Mesothelial cell of epicardium (in vitro differentiated cells): ENCODE measurements around the gene CLEC16A. TPM values are rescaled to one million over a fixed set of nuclear protein-coding genes. Genes with fewer than 3 reads are reported as not detected.

Experiments used
- DNase-seq, 2 experiments: peaks; one replicate each; pipeline ENCODE4 v3.0.0; 2021; ENCODE audit warnings: low spot score in 2 of 2; ENCODE audit not compliant: unreplicated experiment in 2 of 2
- H3K27ac Mint-ChIP-seq: 2 replicates; pipeline ENCODE4 v1.8.0; 2021; ENCODE audit warnings: mixed read lengths
- H3K27me3 Mint-ChIP-seq: 2 replicates; pipeline ENCODE4 v1.8.0; 2021; ENCODE audit warnings: low read depth, mixed read lengths
- H3K36me3 Mint-ChIP-seq: 2 replicates; pipeline ENCODE4 v1.8.0; 2021; ENCODE audit warnings: mixed read lengths
- H3K4me1 Mint-ChIP-seq: 2 replicates; pipeline ENCODE4 v1.8.0; 2021; ENCODE audit warnings: mixed read lengths
- H3K4me3 Mint-ChIP-seq: 2 replicates; pipeline ENCODE4 v1.8.0; 2021; ENCODE audit warnings: mild to moderate bottlenecking, moderate library complexity, mixed read lengths
- H3K9me3 Mint-ChIP-seq: 2 replicates; pipeline ENCODE4 v1.8.0; 2021; ENCODE audit warnings: mixed read lengths
- total RNA-seq: library from RNA; stranded (reverse); gene quantifications from 3 replicates; pipeline ENCODE4 v1.2.1, GENCODE V29; 2021
- TF ChIP-seq, protein P1 (sequence below): fragments of 200-600 bp; sonication (generic); IDR thresholded peaks from one replicate; pipeline ENCODE4 v1.5.0; 2021; ENCODE audit warnings: antibody characterized with exemption; ENCODE audit not compliant: unreplicated experiment

The CLEC16A gene
- total RNA-seq, 1 donor from 2014 or later = 43.3 TPM

GRCh38 chr16:11191665-11192064 lies 247.3 kb downstream of the CLEC16A start:
- Mint-ChIP-seq H3K9me3 (no peaks in the 10 kb centered on the region), H3K27ac (no peak overlapping the region), H3K36me3 (no peaks in the 10 kb centered on the region), H3K27me3 (peaks cover 1% of the 10 kb centered on the region), H3K4me1 (no peaks in the 10 kb centered on the region), H3K4me3 (no peak overlapping the region)
- no peak for DNase-seq
- TF ChIP-seq, protein P1, sequence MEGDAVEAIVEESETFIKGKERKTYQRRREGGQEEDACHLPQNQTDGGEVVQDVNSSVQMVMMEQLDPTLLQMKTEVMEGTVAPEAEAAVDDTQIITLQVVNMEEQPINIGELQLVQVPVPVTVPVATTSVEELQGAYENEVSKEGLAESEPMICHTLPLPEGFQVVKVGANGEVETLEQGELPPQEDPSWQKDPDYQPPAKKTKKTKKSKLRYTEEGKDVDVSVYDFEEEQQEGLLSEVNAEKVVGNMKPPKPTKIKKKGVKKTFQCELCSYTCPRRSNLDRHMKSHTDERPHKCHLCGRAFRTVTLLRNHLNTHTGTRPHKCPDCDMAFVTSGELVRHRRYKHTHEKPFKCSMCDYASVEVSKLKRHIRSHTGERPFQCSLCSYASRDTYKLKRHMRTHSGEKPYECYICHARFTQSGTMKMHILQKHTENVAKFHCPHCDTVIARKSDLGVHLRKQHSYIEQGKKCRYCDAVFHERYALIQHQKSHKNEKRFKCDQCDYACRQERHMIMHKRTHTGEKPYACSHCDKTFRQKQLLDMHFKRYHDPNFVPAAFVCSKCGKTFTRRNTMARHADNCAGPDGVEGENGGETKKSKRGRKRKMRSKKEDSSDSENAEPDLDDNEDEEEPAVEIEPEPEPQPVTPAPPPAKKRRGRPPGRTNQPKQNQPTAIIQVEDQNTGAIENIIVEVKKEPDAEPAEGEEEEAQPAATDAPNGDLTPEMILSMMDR = no peak

DNA sequence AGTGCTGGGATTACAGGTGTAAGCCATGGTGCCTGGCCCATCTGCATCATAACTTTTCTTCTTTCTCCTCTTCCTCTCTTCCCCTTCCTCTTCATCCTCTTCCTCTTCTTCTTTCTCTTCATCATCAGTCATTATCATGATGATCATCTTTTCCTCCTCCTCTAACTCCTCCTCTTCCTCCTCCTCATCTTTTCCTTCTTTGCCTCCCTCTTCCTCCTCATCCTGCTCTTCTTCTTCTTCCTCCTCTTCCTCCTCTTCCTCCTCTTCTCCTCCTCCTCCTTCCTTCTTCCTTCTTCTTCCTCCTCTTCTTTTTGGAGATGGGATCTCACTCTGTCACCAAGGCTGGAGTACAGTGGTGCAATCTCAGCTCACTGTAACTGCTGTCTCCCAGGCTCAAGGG lies 249.1 kb downstream of the CLEC16A start:
- no peak overlapping the region for H3K4me3 Mint-ChIP-seq
- H3K4me1 Mint-ChIP-seq = no peaks in the 10 kb centered on the region
- TF ChIP-seq, protein P1 = no peak
- H3K27ac Mint-ChIP-seq = no peak overlapping the region
- H3K27me3 Mint-ChIP-seq = peaks cover 1% of the 10 kb centered on the region
- H3K36me3 Mint-ChIP-seq = no peaks in the 10 kb centered on the region
- no peaks in the 10 kb centered on the region for H3K9me3 Mint-ChIP-seq
- DNase-seq = no peak

DNA sequence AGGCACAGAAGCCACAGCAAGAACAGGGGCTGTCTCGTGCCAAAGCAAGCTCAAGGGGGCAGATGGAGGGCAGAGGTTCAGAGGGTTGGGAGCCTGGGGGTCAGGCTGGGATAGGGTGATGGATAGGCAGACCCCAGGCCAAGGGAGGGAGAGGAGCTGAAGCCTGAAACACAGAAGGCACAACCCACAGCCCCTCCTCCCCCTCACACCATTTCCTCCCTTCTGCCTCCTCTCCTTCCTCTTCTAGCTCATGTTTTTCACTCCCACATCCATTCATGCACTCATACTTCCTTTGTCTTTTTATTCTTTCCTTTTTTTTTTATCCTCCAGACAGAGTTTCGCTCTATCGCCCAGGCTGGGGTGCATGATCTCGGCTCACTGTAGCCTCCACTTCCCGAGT lies 250.5 kb downstream of the CLEC16A start:
- H3K4me3 Mint-ChIP-seq = no peak overlapping the region

DNA sequence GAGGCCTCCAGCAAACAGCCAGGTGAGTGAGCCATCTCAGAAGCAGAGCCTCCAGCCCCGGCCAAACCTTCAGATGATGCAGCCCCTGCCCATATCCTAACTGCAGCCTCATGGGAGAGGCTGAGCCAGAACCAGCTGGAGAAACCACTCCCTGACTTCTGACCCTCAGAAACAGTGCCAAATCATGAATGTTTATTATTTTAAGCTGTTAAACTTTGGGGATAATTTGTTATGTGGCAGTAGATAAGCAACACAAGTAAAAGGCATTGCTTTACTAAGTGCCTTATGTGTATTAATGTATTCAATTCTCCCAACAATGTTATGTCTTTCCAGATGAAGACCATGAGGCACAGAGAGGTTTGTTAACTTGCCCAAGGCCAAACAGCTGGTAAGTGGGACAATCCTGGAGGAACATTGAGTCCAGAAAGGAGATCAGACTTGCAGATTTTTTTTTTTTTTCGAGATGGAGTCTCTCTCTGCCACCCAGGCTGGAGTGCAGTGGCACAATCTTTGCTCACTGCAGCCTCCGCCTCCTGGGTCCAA lies 252.0 kb downstream of the CLEC16A start:
- DNase-seq = no peak
- H3K9me3 Mint-ChIP-seq = no peaks in the 10 kb centered on the region
- TF ChIP-seq, protein P1 = no peak

More for the DNA sequence above, 250.5 kb downstream of the CLEC16A start:
- Mint-ChIP-seq H3K36me3 (no peaks in the 10 kb centered on the region), H3K27me3 (peaks cover 1% of the 10 kb centered on the region), H3K9me3 (no peaks in the 10 kb centered on the region), H3K4me1 (no peaks in the 10 kb centered on the region), H3K27ac (no peak overlapping the region)
- DNase-seq = no peak
- TF ChIP-seq, protein P1 = no peak

DNA sequence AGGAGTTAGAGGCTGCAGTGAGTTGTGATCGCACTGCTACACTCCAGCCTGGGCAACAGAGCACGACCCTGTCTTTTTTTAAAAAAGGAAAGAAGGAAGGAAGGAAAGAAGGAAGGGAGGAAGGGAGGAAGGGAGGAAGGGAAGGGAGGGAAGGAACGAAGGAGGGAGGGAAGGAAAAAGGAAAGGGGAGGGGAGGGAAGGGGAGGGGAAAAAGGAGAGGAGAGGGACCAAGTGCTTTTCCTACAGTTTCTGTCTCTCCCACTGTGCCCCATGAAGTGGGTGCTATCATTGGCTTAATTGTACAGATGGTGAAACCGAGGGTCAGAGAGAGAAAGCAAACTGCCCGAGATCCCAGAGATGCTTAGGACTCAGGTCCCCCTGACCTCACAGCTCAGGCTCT lies 254.0 kb downstream of the CLEC16A start:
- no peak for DNase-seq
- Mint-ChIP-seq H3K27ac (no peak overlapping the region), H3K36me3 (no peaks in the 10 kb centered on the region), H3K4me1 (peaks cover 26% of the 10 kb centered on the region), H3K27me3 (no peaks in the 10 kb centered on the region), H3K9me3 (no peaks in the 10 kb centered on the region), H3K4me3 (no peak overlapping the region)
- TF ChIP-seq, protein P1 = no peak

More for the DNA sequence above, 252.0 kb downstream of the CLEC16A start:
- no peak overlapping the region for H3K27ac Mint-ChIP-seq
- H3K4me3 Mint-ChIP-seq = no peak overlapping the region
- H3K36me3 Mint-ChIP-seq = no peaks in the 10 kb centered on the region
- peaks cover 8% of the 10 kb centered on the region for H3K4me1 Mint-ChIP-seq
- H3K27me3 Mint-ChIP-seq = peaks cover 1% of the 10 kb centered on the region

DNA sequence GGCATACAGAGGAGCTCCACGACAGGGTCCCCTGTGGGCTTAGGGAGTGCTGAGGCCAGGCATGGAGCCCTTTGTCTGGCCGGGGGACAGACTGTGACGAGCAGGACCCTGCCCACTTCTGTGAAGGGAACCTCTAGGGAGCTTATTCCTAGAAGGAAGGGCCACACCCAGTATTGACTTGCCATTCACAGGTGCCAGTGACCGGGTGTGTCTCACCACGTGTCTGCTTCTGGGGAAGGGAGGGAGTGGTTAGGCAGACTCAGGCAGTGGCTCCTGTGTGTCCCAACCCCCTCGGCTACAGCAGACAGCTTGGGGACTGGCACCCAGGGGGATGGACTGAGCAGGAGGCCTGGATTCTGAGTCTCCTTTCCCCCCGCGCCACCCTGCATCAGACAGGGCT lies 254.5 kb downstream of the CLEC16A start:
- DNase-seq = no peak
- Mint-ChIP-seq H3K4me1 (peaks cover 26% of the 10 kb centered on the region), H3K4me3 (no peak overlapping the region), H3K9me3 (no peaks in the 10 kb centered on the region), H3K27me3 (no peaks in the 10 kb centered on the region), H3K27ac (no peak overlapping the region), H3K36me3 (no peaks in the 10 kb centered on the region)
- TF ChIP-seq, protein P1 = no peak
